Fibroblast of skin of scalp (primary cell): ENCODE data around the gene REC8.

ENCODE experiments used
- DNase-seq: peaks from one replicate; pipeline ENCODE4 v3.0.0-alpha.2; 2013

REC8 gene

DNA sequence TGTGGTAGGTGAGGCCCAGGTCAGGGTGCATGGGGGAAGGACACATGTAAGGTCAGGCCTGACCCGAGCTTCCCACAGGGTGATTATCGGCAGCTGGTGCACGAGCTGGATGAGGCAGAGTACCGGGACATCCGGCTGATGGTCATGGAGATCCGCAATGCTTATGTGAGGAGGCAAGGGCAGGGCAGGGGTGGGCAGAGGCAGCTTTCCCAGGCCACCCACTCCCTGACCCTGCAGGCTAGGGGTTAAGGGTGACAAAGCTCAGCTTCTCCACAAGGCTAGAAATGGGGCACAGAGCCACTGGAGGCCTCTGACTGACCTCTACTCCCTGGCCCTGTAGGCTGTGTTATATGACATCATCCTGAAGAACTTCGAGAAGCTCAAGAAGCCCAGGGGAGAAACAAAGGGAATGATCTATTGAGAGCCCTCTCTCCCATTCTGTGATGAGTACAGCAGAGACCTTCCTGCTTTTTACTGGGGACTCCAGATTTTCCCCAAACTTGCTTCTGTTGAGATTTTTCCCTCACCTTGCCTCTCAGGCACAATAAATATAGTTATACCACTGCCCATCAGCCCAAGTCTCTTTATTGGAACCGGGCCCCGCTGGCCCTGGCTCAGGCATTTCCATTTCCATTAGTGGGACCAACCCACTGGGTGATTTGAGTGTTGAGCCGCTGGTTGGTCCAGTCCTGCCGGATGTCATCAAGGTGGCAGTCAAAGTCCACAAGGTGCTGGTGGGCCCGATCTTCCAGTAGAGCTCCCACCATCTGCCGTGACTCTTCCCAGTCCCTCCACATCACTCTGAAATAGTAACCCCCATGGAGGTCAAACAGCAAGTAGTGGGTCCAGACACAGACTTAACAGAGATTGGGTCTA, 33.2 kb upstream of the REC8 start:
- no peak for DNase-seq

DNA sequence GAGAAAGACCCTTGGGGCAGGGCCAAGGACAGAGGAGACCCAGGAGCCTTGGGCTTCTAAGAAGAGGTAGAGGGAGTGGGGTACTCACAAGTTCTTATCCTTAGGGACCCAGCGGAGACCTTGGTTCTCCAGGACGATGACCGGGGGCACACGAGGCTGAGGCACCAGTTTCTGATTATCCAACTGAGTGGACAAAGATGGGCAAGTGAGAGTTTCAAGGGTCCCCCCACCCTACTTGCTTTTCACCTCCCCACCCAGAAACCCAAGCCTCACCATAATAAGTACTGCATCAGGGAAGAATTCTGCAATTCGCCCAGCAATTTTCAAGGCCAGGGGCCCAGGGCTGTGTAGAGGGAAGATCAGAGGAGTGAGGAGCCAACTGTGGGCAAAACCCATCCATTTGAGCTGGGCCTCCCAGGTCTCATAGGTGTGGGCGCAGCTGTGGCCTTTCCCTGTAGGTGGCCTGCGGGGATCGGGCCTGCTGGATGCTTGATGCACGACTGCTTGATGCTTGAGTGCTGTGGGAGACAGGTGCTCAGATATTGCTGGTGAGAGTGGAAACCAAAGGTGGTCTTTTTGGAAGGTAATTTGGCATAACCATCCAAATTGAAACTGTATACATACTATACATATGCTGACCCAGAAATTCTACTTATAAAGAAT, 32.5 kb upstream of the REC8 start:
- no peak for DNase-seq

DNA sequence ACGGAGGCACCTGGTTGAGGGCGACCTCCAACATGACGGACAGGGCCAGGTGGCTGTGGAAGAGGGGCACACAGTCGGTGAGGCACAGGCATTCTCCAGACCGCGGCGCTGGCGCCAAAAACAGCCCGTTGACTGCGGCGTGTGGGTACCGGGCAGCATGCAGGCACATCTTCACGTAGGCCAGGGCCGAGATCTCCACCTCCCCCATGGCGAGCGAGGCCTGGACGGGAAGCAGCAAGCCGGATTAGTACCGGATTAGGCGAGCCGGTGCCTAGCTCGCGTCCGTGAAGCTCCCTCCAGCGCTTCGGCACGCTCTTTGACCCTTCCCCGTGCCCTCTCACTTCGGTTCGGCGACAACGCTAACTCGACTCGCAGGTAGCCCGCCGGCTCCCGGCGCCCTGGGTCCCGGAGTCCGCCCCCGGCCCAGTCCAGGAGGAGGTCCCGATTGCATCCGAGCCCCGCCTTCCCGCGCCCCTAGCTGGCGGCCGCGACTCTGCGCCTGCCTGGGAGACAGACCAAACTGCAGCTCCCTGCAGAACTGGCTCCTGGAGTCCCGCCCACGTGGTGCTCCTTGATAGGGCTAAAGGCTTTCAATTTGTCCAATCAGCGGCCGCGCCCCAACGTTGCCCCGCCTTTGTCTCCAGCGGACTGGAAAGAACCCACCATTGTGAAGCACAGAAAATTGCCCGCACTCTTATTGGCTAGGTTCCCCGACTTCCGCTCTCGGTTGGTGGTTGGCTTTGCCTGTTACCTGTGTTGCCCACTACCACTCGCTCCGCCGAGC, 30.6 kb upstream of the REC8 start, which contains the start of gene EMC9:
TSS of gene EMC9 (minus strand) at position 495 of the 784 bp plus-strand sequence. CDS start at position 208, 287 bp downstream.
- peak; percentile 99 for DNase-seq

DNA sequence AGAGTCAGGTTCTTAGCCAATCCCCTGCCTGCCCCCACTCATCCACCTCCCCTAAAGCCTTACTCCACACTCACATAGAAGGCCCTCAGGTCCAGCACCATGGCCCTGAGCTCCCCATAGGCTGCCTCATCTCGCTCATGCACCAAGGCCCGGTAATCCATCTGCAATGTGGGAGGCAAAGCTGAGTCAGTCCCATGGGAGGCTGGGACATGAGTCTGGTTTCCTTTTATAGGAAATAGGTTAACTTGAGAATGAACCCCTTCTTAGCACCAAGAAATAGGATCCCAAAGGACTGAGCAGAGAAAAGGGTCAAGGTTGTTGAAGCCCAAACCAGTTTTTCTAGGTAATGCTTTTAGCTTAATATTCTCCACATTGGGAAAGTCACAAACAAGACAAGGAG, 28.4 kb upstream of the REC8 start:
- peak; percentile 82 for DNase-seq

DNA sequence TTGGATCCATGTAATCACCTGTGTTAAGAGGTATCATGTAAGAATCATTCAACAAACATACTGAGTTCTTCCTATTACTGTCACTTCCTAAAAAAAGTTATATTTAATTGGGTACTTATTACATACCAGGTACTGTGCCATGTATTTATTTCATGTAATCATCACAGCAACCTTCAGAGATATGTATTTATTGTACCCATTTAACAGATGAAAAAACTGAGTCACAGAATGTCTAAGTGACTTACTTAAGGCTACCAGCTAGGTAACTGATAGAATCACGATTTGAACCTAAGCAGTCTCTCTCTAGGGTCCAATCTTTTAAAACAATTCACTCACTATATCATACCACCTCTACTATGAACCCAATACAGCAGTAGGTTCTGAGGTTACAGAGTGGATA, 27.4 kb upstream of the REC8 start:
- DNase-seq: no peak

DNA sequence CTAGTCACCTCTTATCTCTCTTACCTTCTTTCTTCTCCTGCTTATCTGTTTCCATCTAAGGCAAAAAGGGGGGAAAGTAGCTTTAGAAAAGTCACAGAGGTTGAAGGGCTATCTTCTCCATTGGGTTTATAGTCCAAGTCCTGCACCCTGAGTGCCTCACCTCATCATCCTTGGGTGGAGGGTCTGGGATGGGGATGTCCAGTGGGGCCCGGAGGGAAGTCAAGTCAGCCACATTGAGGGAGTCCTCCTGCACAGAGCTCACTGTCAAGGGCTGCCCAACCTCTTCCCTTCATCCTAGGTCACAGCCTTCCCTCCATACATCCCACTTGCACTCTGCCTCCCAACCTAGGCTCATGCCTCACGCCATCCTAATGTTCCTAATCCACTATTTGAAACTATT, 26.7 kb upstream of the REC8 start:
- no peak for DNase-seq

DNA sequence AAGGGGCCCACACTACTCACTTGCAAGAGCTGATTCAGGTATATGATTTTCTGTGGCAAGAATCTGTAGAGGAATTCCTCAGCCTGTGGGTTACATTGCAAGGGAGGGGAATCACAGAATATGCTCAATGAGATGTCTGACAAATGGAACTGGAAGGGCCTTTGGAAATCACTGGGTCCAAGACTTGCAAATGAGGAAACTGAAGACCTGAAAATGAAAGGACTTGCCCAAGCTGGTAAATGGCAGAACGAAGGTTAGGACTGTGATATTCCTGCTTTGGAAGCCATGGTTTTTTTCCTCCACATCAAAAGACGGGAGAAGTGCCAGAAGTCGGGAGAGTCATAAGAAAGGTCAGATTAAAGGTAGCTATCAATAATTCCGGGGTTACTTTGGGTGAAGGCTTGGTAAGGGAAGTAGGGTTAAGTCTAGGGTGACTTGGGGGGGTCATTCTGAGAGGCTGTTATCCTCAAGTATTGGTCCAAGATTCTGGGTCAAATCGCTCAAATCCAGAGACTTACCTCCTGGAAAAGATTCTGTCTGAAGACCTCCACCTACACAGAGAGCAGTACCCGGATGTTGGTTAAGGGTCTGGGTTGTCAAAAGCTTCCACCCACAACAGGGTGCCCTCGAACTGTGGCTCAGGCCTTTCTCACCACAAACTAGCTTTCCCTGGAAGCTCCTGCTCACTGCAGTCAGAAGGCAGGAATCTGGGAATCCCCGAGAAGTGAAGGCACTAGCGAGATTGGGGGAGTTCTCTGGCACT, 26.0 kb upstream of the REC8 start:
- no peak for DNase-seq

DNA sequence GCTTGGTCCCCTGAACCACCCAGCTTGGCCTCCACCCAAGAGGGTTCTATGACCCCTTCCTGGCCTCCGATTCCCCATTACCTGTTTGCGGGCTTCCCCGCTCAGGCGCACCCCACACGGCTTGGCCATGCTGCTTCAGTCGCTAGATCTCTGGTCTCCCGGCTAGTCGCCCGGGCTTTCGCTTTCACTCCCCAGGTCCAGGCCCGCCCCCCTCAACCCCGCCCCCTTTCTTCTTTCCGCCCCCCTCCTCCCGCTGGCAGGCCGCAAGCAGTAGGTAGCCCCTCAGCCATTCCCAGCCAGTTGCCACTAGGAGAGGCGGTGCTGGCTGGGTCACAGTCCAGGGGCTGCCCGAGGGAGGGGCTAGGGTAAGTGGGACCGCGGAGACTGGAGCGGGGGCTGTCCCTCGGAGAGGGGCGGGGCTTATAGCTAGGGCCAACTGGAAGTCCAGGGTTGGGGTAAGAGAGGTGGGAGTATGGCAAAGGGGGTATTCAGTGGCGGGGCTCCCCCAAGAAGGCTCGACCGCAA, 25.4 kb upstream of the REC8 start, which contains the start of gene PSME2:
TSS of gene PSME2 (minus strand) at position 158 of the 525 bp plus-strand sequence. CDS start at position 129, 29 bp downstream.
- DNase-seq: peak; percentile 99

DNA sequence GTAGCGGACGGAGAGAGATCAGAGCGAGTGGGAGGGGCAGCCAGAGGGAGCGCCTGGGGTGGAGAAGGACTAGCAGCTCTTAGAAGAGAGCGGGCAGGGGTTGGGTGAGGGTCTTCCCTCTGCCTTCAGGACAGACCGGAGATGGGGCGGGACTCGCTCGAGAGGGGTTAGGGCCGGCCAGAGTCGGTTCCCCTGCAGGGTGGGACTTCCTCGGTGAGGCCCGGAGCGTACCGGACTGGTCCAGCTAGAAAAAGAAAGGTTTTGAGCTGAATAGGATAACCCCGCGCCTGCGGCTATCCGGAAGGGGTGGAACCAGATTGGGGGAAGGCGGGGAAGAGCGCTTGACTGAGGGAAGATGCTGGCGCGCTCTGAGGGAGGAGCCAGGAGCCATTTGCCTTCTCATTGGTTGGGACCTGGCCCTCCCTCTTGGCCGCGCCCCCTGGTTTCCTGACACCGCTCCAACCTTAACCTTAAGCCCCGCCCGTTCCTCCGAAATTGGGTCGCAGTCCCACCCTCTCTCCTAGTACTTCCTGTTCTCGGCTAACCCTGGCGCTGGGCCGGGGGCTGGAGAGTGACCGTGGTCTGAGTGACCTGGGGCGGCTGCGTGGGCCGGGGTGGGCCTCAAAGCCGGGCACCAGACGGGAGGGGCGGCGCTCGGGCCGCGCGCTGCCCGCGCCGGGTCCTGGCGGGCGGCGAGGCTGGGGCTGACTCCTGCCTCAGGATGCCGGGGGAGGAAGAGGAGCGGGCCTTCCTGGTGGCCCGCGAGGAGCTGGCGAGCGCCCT, 24.7 kb upstream of the REC8 start, which contains the start of gene RNF31:
TSS of gene RNF31 (plus strand) at position 521 of the 783 bp plus-strand sequence. CDS start at position 722, 201 bp downstream.
- DNase-seq: peak; percentile 98

DNA sequence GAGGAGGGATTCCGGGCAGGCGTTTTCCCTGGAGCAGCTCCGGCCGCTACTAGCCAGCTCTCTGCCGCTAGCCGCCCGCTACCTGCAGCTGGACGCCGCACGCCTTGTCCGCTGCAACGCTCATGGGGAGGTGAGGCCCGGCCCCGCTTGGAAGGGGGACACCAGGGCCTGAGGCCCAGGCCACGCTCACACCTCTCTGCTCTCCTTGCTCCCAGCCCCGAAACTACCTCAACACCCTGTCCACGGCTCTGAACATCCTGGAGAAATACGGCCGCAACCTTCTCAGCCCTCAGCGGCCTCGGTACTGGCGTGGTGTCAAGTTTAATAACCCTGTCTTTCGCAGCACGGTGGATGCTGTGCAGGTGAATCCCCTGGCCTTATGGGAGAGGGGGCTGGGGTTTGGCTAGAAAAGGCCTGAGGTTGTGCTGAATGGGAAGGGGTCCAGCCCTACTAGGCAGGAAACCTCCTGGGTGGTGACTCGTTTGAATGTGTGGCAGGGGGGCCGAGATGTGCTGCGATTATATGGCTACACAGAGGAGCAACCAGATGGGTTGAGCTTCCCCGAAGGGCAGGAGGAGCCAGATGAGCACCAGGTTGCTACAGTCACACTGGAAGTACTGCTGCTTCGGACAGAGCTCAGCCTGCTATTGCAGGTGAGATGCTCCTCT, 24.0 kb upstream of the REC8 start:
- no peak for DNase-seq

DNA sequence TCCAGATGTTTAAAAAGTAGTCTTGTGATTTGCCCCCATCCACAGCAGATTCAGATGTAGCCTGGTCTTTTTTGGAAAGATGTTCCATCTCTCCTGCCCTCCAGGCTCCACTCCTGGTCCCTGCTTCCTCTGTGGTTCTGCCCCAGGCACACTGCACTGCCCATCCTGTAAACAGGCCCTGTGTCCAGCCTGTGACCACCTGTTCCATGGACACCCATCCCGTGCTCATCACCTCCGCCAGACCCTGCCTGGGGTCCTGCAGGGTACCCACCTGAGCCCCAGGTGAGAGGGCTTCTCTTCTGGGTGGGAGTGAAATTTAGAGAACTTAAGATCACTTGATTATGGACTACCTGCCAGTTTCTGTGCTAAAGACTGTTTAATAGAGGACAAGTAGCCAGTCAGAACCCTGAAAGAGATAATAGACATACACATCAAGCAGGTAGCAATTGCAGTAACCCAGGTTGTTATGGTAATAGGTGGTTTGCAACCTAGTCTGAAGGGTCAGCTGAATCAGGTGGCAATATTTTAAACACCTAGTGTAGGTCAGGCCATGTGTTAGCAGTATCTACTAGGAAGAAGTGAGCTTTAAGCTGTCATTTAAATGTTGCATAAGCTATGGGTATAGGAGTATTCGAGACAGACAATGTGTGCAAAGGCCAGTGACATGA, 22.4 kb upstream of the REC8 start:
- no peak for DNase-seq

DNA sequence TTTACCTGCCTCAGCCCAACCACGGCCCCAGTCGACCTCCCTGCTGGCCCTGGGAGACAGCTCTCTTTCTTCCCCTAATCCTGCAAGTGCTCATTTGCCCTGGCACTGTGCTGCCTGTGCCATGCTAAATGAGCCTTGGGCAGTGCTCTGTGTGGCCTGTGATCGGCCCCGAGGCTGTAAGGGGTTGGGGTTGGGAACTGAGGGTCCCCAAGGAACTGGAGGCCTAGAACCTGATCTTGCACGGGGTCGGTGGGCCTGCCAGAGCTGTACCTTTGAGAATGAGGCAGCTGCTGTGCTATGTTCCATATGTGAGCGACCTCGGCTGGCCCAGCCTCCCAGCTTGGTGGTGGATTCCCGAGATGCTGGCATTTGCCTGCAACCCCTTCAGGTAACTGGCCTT, 21.8 kb upstream of the REC8 start:
- DNase-seq: no peak

DNA sequence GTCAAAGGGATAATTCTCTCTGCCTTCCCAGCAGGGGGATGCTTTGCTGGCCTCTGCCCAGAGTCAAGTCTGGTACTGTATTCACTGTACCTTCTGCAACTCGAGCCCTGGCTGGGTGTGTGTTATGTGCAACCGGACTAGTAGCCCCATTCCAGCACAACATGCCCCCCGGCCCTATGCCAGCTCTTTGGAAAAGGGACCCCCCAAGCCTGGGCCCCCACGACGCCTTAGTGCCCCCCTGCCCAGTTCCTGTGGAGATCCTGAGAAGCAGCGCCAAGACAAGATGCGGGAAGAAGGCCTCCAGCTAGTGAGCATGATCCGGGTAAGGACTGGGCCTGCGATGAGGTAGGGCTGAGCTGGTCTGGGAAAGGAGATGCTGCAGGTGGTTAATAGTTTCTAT, 21.3 kb upstream of the REC8 start:
- no peak for DNase-seq

DNA sequence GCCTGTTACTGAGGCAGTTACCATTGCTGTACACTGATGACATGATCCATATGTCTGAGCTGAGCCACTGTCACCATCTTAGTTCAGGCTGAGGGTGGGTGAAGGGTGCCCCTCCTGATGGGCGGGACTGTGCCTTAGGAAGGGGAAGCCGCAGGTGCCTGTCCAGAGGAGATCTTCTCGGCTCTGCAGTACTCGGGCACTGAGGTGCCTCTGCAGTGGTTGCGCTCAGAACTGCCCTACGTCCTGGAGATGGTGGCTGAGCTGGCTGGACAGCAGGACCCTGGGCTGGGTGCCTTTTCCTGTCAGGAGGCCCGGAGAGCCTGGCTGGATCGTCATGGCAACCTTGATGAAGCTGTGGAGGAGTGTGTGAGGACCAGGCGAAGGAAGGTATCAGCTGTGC, 20.9 kb upstream of the REC8 start:
- DNase-seq: no peak

DNA sequence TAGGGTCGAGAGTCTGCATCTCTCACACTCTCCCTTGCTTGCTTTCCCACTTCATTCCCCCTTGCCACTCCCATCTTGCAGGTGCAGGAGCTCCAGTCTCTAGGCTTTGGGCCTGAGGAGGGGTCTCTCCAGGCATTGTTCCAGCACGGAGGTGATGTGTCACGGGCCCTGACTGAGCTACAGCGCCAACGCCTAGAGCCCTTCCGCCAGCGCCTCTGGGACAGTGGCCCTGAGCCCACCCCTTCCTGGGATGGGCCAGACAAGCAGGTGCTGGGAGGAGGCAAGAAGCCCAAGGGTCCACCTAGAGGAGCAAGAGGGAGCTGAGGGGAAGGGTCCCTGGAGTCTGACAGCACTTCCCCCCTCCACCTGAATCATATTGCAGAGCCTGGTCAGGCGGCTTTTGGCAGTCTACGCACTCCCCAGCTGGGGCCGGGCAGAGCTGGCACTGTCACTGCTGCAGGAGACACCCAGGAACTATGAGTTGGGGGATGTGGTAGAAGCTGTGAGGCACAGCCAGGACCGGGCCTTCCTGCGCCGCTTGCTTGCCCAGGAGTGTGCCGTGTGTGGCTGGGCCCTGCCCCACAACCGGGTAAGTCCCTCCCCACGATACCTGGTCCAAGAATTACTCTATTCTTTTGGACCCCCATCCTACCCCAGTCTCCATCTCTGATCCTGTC, 20.3 kb upstream of the REC8 start:
- no peak for DNase-seq

DNA sequence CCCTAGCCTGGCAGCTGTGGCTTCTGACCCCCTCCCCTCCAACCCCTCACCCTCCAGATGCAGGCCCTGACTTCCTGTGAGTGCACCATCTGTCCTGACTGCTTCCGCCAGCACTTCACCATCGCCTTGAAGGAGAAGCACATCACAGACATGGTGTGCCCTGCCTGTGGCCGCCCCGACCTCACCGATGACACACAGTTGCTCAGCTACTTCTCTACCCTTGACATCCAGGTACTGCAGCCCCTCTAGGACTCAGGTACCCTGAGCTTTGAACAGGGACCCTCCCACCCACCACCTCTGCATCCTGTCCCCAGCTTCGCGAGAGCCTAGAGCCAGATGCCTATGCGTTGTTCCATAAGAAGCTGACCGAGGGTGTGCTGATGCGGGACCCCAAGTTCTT, 16.8 kb upstream of the REC8 start:
- no peak for DNase-seq

DNA sequence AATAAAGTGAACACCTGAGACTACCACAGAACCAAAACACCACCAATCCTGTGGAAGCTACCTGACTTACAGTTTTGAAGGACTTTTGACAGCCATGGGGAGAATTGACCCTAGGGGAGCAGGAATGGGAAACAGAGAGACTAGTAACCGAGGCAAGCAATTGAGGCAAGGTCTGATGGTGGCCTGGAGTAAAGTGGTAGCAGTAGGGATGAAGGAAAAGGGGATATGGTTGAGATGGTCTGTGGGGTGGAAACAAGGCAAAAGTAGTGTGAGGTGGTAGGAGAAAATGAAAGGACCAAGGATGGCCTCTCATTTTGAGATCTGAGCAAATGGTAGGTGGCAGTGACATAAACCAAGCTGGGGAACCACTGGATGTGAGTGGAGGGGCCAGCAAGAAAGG, 15.0 kb upstream of the REC8 start:
- no peak for DNase-seq

DNA sequence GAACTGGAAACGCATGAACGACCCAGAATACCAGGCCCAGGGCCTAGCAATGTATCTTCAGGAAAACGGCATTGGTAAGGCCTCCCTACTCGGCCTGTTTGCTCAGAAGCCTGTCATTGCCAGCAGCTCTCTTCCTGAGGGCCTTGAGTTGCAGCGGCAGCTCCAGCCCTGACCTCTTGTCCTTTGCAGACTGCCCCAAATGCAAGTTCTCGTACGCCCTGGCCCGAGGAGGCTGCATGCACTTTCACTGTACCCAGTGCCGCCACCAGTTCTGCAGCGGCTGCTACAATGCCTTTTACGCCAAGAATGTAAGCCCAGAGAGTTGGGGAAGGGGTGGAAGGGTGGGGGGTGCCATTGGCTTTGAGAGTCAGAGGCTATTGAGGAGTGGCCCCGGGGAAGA, 14.5 kb upstream of the REC8 start:
- no peak for DNase-seq

DNA sequence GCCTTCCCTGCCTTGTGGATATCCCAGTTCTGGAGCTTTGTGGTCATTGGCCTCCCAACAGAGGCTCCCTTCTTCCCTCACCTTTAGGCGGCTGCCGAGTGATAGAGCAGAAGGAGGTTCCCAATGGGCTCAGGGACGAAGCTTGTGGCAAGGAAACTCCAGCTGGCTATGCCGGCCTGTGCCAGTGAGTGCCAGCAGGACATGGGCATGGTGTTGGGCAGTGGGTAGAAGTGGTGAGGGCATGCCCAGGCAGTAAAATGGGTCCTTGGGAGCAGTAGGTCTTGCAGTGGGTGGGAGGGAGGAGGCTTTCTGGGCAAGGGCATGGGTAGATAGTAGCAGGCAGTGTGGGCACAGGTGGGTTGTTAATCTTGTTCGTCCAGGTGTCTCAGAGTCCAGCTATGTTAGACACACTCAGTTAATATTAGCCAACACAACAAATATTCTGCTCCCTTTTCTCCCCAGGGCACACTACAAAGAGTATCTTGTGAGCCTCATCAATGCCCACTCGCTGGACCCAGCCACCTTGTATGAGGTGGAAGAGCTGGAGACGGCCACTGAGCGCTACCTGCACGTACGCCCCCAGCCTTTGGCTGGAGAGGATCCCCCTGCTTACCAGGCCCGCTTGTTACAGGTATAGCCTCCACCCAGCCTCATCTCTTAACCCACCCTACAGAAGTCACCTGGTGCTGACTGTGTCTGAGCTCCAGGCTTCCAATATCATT, 11.9 kb upstream of the REC8 start:
- no peak for DNase-seq
